ENCODE measurements around the gene CASP5. TPM values are rescaled to one million over a fixed set of nuclear protein-coding genes. Genes with fewer than 3 reads are reported as not detected.
A peak's percentile ranks its signal among the peaks of the same experiment; 100 is the strongest.

The CASP5 gene
- total and polyA plus RNA-seq, 2 of the 4 experiments (the other 2 are of a cell fraction): not detected

DNA sequence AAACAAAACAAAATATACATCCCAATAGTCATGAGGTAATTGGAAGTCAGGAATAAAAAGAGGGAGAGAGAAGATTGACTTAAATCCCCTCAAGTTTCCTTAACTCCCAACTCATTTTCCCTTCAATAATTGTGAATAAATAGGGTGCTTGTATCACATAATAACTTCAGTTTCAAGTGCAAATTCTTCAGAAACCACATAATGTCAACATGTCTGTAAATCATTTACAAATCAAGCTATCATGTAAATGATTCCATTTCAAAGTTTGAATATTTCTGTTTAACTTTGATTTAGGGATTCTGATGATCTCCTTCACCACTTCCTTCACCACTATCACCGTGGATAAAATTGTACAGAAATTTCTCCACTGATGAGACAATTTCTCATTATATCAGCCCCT, 23.2 kb downstream of the CASP5 start:
- Histone ChIP-seq H2BK5ac (ENCODE audit: low read depth, low read length, poor library complexity, severe bottlenecking) (no peak overlapping the region), H3K56ac (ENCODE audit: extremely low read depth, insufficient read depth, low read length) (no peak overlapping the region), H3K9ac (ENCODE audit: low read depth, low read length) (no peak overlapping the region), H3K36me3 (ENCODE audit: control insufficient read depth, insufficient read depth, low read length) (no peaks in the 10 kb centered on the region), H2BK120ac (ENCODE audit: low read depth, low read length) (no peak overlapping the region), H3K23ac (ENCODE audit: low read depth, low read length) (no peak overlapping the region), H3K14ac (replicated peaks; ENCODE audit: low read depth, low read length) (no peak overlapping the region; the same call in 1 of the 2 replicates), H3K79me1 (ENCODE audit: low read depth in 1 of 2, low read length in 2 of 2) (no peaks in the 10 kb centered on the region), H2AK5ac (ENCODE audit: low read depth, low read length) (no peak overlapping the region), H2AK9ac (replicated peaks; ENCODE audit: low read depth, low read length, poor library complexity) (no peak overlapping the region), H3K9me1 (ENCODE audit: insufficient read depth, low read length) (no peaks in the 10 kb centered on the region), H3K27me3 (ENCODE audit: control insufficient read depth, insufficient read depth, low read length) (no peaks in the 10 kb centered on the region), H3K4me2 (ENCODE audit: low read depth, low read length) (no peak overlapping the region; the same call in 1 of the 2 replicates), H4K8ac (ENCODE audit: low read depth in 2 of 2, low read length in 2 of 2) (no peak overlapping the region), H2BK20ac (ENCODE audit: low read depth, low read length) (no peak overlapping the region), H2BK15ac (ENCODE audit: low read depth, low read length) (no peak overlapping the region), H3K4me3 (ENCODE audit: insufficient read depth, low read depth, low read length) (no peak overlapping the region), H3K4ac (ENCODE audit: low read depth, low read length) (no peak overlapping the region), H2AFZ (replicated peaks; ENCODE audit: low read length, poor library complexity) (no peak overlapping the region), H3K4me1 (ENCODE audit: control insufficient read depth, insufficient read depth, low read length) (0 out of 2 replicates have a peak, but pooled peaks cover 1% of the 10 kb centered on the region), H3K27ac (ENCODE audit: insufficient read depth, low read length) (no peak overlapping the region), H4K91ac (ENCODE audit: insufficient read depth, low read depth, low read length) (no peak overlapping the region), H4K20me1 (ENCODE audit: insufficient read depth, low read length) (no peaks in the 10 kb centered on the region), H4K5ac (ENCODE audit: low read depth, low read length) (no peak overlapping the region), H3K18ac (ENCODE audit: low read depth, low read length) (no peak overlapping the region), H3K9me3 (ENCODE audit: control insufficient read depth, insufficient read depth, low read length) (no peaks in the 10 kb centered on the region)
- in situ Hi-C loops (cut with MboI; ENCODE audit: low sequenced_read_pairs): no loop called here
- no CpG with 5 or more reads among the region's 1 CpG for WGBS, 2 experiments (ENCODE audit: extremely low coverage in 2 of 2, insufficient read length in 1 of 2)
- intact Hi-C loops (cut with micrococcal nuclease): no loop called here
- dilution Hi-C loops (cut with HindIII; ENCODE audit: low sequenced_read_pairs, unreplicated experiment): no loop called here
- ChIA-PET CTCF (no interaction called here), POLR2A (ENCODE audit: unreplicated experiment) (no interaction called here)
- DNase-seq (peak; percentile 3), ATAC-seq (ENCODE audit: low read depth) (no peak)
- TF ChIP-seq MXI1 (IDR thresholded peaks at IDR 0.05; ENCODE audit: borderline replicate concordance, low read depth, low read length) (no peak), RCOR1 (IDR thresholded peaks at IDR 0.05; ENCODE audit: insufficient replicate concordance, low read length) (no peak), NFE2L2 (IDR thresholded peaks at IDR 0.05; ENCODE audit: low read depth, low read length) (no peak), ELK1 (IDR thresholded peaks at IDR 0.05; ENCODE audit: borderline replicate concordance, low read depth, low read length) (no peak), SMC3 (IDR thresholded peaks at IDR 0.05; ENCODE audit: low read depth, low read length) (no peak), MAZ (IDR thresholded peaks at IDR 0.05; ENCODE audit: borderline replicate concordance, low read depth, low read length) (no peak), MAFK (IDR thresholded peaks at IDR 0.05; ENCODE audit: low read depth, low read length) (no peak), POLR2A (IDR thresholded peaks at IDR 0.05; ENCODE audit: low read depth, low read length) (no peak), RAD21 (IDR thresholded peaks at IDR 0.05; ENCODE audit: low read length) (no peak), BHLHE40 (IDR thresholded peaks at IDR 0.05; ENCODE audit: low read depth, low read length) (no peak), CTCF (conservative IDR thresholded peaks at IDR 0.05; ENCODE audit: low read depth, low read length) (no peak), FOS (IDR thresholded peaks at IDR 0.05; ENCODE audit: low read depth, low read length) (no peak)
- BruUV-seq (replicated peaks): no TSS peak

All from IMR-90 (cell line).